Right lobe of liver (tissue), 6 donors: ENCODE results near the gene EMC6. TPM values are rescaled to one million over a fixed set of nuclear protein-coding genes. Genes with fewer than 3 reads are reported as not detected.

Source experiments
- ATAC-seq, 4 donors: fragments of 200-7000 bp; cut with Tn5 transposase; one replicate each; pipeline ENCODE4 v1.9.1; 2020; ENCODE audit warnings: mild to moderate bottlenecking in 4 of 4, moderate library complexity in 4 of 4
- DNase-seq, 3 donors: peaks; one replicate each; pipeline ENCODE4 v3.0.0-alpha.2; 2020
- H3K27ac ChIP-seq, 3 donors: fragments of 200-600 bp; one replicate each; pipeline ENCODE4 v1.8.0; 2022
- H3K27me3 ChIP-seq, 2 donors: fragments of 200-600 bp; one replicate each; pipeline ENCODE4 v1.8.0; 2022
- H3K36me3 ChIP-seq, 4 donors: fragments of 200-600 bp; sonication (generic) in 1 of 4; one replicate each; pipeline versions ENCODE4 v1.5.1 to v1.8.0; 2017 to 2022; ENCODE audit warnings: control low read depth in 1 of 4
- H3K4me1 ChIP-seq, 4 donors: fragments of 200-600 bp; sonication (generic) in 1 of 4; one replicate each; pipeline versions ENCODE4 v1.5.1 to v1.8.0; 2017 to 2022; ENCODE audit warnings: control low read depth in 1 of 4
- H3K4me3 ChIP-seq, 3 donors: fragments of 200-600 bp; one replicate each; pipeline ENCODE4 v1.8.0; 2022
- H3K9me3 ChIP-seq, 4 donors: fragments of 200-600 bp; sonication (generic) in 1 of 4; one replicate each; pipeline versions ENCODE4 v1.5.1 to v1.8.0; 2017 to 2022; ENCODE audit warnings: control low read depth in 1 of 4
- POLR2A ChIP-seq: fragments of 450-650 bp; IDR thresholded peaks from one replicate; pipeline ENCODE4 v1.6.1; 2017; ENCODE audit warnings: antibody characterized with exemption, mild to moderate bottlenecking
- WGBS: methylation state at CpG from one replicate; pipeline ENCODE4 v1.1.6; 2018; ENCODE audit warnings: low coverage, low lambda C conversion rate; ENCODE audit not compliant: insufficient coverage; ENCODE audit errors: missing lambda C conversion rate; 5-methylcytosine and 5-hydroxymethylcytosine counted together
- intact Hi-C, 2 donors: fragments of 100-400 bp; cut with DNase I; formaldehyde crosslinking; loops; one replicate each; pipeline versions ENCODE4 v1.11.2 to v1.14.1; 2022
- total RNA-seq, 6 experiments: library from RNA; depleted of rRNA in 2 of 6; stranded (reverse); fragments of >200 nt in 2 of 6; fragmentation: NEBNext Ultra II Directional in 3 of 6; extraction: Animal tissue kit (Norgen Biotek cat#: 25700) in 3 of 6; gene quantifications; one replicate each; pipeline versions ENCODE4 v1.1.0 to v1.2.4, GENCODE V29; 2016 to 2023
- TF ChIP-seq, protein P1 (sequence below), 4 donors: fragments of 200-600 bp in 3 of 4; fragments of 450-650 bp in 1 of 4; IDR thresholded peaks; one replicate each; pipeline versions ENCODE4 v1.5.1 to v1.8.0; 2016 to 2022; ENCODE audit warnings: antibody characterized with exemption in 4 of 4, mild to moderate bottlenecking in 2 of 4
- donor health status: DM: no; HTN: yes; CAD: no.
- donor health status: DM: no; HTN: no; CAD: no.
- donor health status: DM: no; HTN: no; CAD: no.
- donor health status: DM: no; HTN: yes; CAD: no.
- donor health status: DM: no; HTN: yes; CAD: no.

Gene EMC6
- total RNA-seq, 6 experiments from 2014 or later: 19.7 to 27.7 (median 24.4) TPM

GRCh38 chr17:3708366-3708765 lies 39.8 kb downstream of the EMC6 start:
- 55% methylated on average over 3 of the region's 3 CpGs for WGBS
- TF ChIP-seq POLR2A: no peak
- TF ChIP-seq, protein P1, sequence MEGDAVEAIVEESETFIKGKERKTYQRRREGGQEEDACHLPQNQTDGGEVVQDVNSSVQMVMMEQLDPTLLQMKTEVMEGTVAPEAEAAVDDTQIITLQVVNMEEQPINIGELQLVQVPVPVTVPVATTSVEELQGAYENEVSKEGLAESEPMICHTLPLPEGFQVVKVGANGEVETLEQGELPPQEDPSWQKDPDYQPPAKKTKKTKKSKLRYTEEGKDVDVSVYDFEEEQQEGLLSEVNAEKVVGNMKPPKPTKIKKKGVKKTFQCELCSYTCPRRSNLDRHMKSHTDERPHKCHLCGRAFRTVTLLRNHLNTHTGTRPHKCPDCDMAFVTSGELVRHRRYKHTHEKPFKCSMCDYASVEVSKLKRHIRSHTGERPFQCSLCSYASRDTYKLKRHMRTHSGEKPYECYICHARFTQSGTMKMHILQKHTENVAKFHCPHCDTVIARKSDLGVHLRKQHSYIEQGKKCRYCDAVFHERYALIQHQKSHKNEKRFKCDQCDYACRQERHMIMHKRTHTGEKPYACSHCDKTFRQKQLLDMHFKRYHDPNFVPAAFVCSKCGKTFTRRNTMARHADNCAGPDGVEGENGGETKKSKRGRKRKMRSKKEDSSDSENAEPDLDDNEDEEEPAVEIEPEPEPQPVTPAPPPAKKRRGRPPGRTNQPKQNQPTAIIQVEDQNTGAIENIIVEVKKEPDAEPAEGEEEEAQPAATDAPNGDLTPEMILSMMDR (IDR thresholded peaks at IDR 0.05): no peak
- Histone ChIP-seq H3K9me3 (no peaks in the 10 kb centered on the region), H3K27me3 (no peaks in the 10 kb centered on the region), H3K36me3 (no peaks in the 10 kb centered on the region), H3K4me3 (no peak overlapping the region), H3K4me1 (no peaks in the 10 kb centered on the region), H3K27ac (no peak overlapping the region)
- intact Hi-C loops: no loop called here
- no peak for ATAC-seq
- DNase-seq: no peak

- intact Hi-C loops: no loop called here
- no peak for DNase-seq
- peak; percentile 52 to 68 (median 66) for ATAC-seq
- no peak overlapping the region for H3K27ac ChIP-seq
- H3K36me3 ChIP-seq: peaks cover 0 to 14% (median 5%) of the 10 kb centered on the region in 4 donors
- no peaks in the 10 kb centered on the region for H3K9me3 ChIP-seq
- no peaks in the 10 kb centered on the region for H3K4me1 ChIP-seq
- H3K4me3 ChIP-seq: no peak overlapping the region
- 51% methylated on average over 5 of the region's 5 CpGs for WGBS
- TF ChIP-seq, protein P1 (IDR thresholded peaks at IDR 0.05): no peak
- no peak for TF ChIP-seq POLR2A
- no peaks in the 10 kb centered on the region for H3K27me3 ChIP-seq
Observed at GRCh38 chr17:3710951-3711383, 42.4 kb downstream of the EMC6 start.

- WGBS: 65% methylated on average over 12 of the region's 13 CpGs
- Histone ChIP-seq H3K36me3 (peaks cover 0 to 32% (median 14%) of the 10 kb centered on the region in 4 donors), H3K4me3 (no peak overlapping the region), H3K4me1 (no peaks in the 10 kb centered on the region), H3K27me3 (no peaks in the 10 kb centered on the region), H3K27ac (no peak overlapping the region), H3K9me3 (no peaks in the 10 kb centered on the region)
- TF ChIP-seq, protein P1 (IDR thresholded peaks at IDR 0.05): no peak
- TF ChIP-seq POLR2A: no peak
- intact Hi-C loops: no loop called here
- ATAC-seq: no peak
- DNase-seq: no peak
Observed at GRCh38 chr17:3712811-3713463, 44.3 kb downstream of the EMC6 start.

DNA sequence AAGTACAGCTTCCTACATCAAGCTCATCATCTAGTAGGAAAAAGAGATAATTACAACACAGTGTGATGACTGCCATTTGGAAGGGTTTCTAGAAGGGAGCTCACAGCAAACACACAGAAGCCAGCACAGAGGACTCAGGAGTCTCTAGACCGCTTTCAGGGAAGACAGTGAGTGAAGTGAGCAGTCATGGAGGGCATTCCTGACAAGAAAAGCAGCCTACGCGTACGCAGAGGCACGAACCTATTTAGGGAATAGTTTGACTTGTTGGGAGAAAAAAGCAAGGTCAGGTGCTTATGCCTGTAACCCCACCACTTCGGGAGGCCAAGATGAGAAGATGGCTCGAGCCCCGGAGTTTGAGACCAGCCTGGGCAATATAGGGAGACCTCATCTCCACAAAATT lies 46.7 kb downstream of the EMC6 start:
- TF ChIP-seq, protein P1 (IDR thresholded peaks at IDR 0.05): no peak
- no peak for TF ChIP-seq POLR2A
- intact Hi-C loops: no loop called here
- ATAC-seq (no peak), DNase-seq (no peak)
- 77% methylated on average over 5 of the region's 8 CpGs for WGBS
- H3K9me3 ChIP-seq: no peaks in the 10 kb centered on the region
- no peaks in the 10 kb centered on the region for H3K27me3 ChIP-seq
- no peaks in the 10 kb centered on the region for H3K4me1 ChIP-seq
- H3K27ac ChIP-seq: no peak overlapping the region
- H3K4me3 ChIP-seq: no peak overlapping the region
- peaks cover 0 to 40% (median 17%) of the 10 kb centered on the region in 4 donors for H3K36me3 ChIP-seq
